Subcutaneous abdominal adipose tissue (tissue), 5 donors: ENCODE measurements around the gene TMEM9B.
"Not testable (repeated sequence)": the region's sequence is repeated elsewhere in the genome, so short reads cannot be mapped to it uniquely, and the experiment has no call there.

ENCODE experiments used
- H3K27ac ChIP-seq: one replicate; pipeline ENCODE4 v1.7.0; 2013; ENCODE audit warnings: low read depth, mild to moderate bottlenecking, inconsistent platforms, low read length, moderate library complexity
- H3K27me3 ChIP-seq, 5 donors: one replicate each; pipeline ENCODE4 v1.7.0; 2013; ENCODE audit warnings: low read length in 5 of 5, inconsistent platforms in 1 of 5; ENCODE audit not compliant: control insufficient read depth in 5 of 5, insufficient read depth in 4 of 5
- H3K36me3 ChIP-seq, 5 donors: one replicate each; pipeline ENCODE4 v1.7.0; 2013; ENCODE audit warnings: low read length in 5 of 5; ENCODE audit not compliant: control insufficient read depth in 5 of 5, insufficient read depth in 5 of 5
- H3K4me1 ChIP-seq, 5 donors: one replicate each; pipeline ENCODE4 v1.7.0; 2013; ENCODE audit warnings: low read length in 5 of 5, mild to moderate bottlenecking in 3 of 5, moderate library complexity in 1 of 5; ENCODE audit not compliant: control insufficient read depth in 5 of 5, insufficient read depth in 5 of 5
- H3K4me3 ChIP-seq, 5 donors: one replicate each; pipeline ENCODE4 v1.7.0; 2013; ENCODE audit warnings: low read length in 5 of 5, low read depth in 1 of 5
- H3K9ac ChIP-seq, 5 donors: one replicate each; pipeline ENCODE4 v1.7.0; 2013; ENCODE audit warnings: low read length in 5 of 5, mild to moderate bottlenecking in 4 of 5, moderate library complexity in 3 of 5
- H3K9me3 ChIP-seq, 5 donors: one replicate each; pipeline ENCODE4 v1.7.0; 2013; ENCODE audit warnings: low read length in 5 of 5; ENCODE audit not compliant: control insufficient read depth in 5 of 5
- donor health status: healthy.
- donor health status: healthy.
- donor health status: healthy.
- donor health status: healthy.
- donor health status: healthy.

Gene TMEM9B

GRCh38 chr11:9001736-9002135 is 37.5 kb upstream of the TMEM9B start:
- H3K9me3 ChIP-seq, result no peaks in the 10 kb centered on the region
- no peak overlapping the region for H3K27ac ChIP-seq
- peaks cover 0 to 19% (median 18%) of the 10 kb centered on the region in 5 donors for H3K4me1 ChIP-seq
- peaks cover 3 to 10% (median 7%) of the 10 kb centered on the region in 5 donors for H3K27me3 ChIP-seq
- H3K4me3 ChIP-seq, result no peak overlapping the region
- no peak overlapping the region for H3K9ac ChIP-seq
- H3K36me3 ChIP-seq, result no peaks in the 10 kb centered on the region

GRCh38 chr11:8998017-8998416 is 33.8 kb upstream of the TMEM9B start:
- H3K27ac ChIP-seq, result no peak overlapping the region
- peaks cover 0 to 4% (median 3%) of the 10 kb centered on the region in 5 donors for H3K4me1 ChIP-seq
- H3K9ac ChIP-seq, result no peak overlapping the region
- no peaks in the 10 kb centered on the region for H3K9me3 ChIP-seq
- H3K27me3 ChIP-seq, result peaks cover 3 to 8% (median 6%) of the 10 kb centered on the region in 5 donors
- no peaks in the 10 kb centered on the region for H3K36me3 ChIP-seq
- H3K4me3 ChIP-seq, result no peak overlapping the region

- no peak overlapping the region for H3K9ac ChIP-seq
- H3K4me3 ChIP-seq, result no peak overlapping the region
- H3K27me3 ChIP-seq, result peaks cover 3 to 5% (median 3%) of the 10 kb centered on the region in 5 donors
- H3K4me1 ChIP-seq, result no peaks in the 10 kb centered on the region
- H3K36me3 ChIP-seq, result no peaks in the 10 kb centered on the region
- no peaks in the 10 kb centered on the region for H3K9me3 ChIP-seq
- H3K27ac ChIP-seq, result no peak overlapping the region
Measured at GRCh38 chr11:8997451-8997850, 33.2 kb upstream of the TMEM9B start.

GRCh38 chr11:8989453-8989852 is 25.2 kb upstream of the TMEM9B start:
- H3K27ac ChIP-seq, result no peak overlapping the region
- no peaks in the 10 kb centered on the region for H3K27me3 ChIP-seq

GRCh38 chr11:8988329-8989234 is 24.3 kb upstream of the TMEM9B start:
- Histone ChIP-seq H3K9ac (no peak overlapping the region), H3K36me3 (no peaks in the 10 kb centered on the region), H3K27ac (no peak overlapping the region)

More at GRCh38 chr11:8989453-8989852, 25.2 kb upstream of the TMEM9B start:
- no peaks in the 10 kb centered on the region for H3K36me3 ChIP-seq
- no peak overlapping the region for H3K9ac ChIP-seq
- H3K9me3 ChIP-seq, result no peaks in the 10 kb centered on the region
- no peaks in the 10 kb centered on the region for H3K4me1 ChIP-seq
- no peak overlapping the region for H3K4me3 ChIP-seq

GRCh38 chr11:8987446-8987845 is 23.2 kb upstream of the TMEM9B start:
- Histone ChIP-seq H3K4me3 (no peak overlapping the region), H3K27ac (no peak overlapping the region), H3K27me3 (no peaks in the 10 kb centered on the region), H3K36me3 (no peaks in the 10 kb centered on the region), H3K4me1 (no peaks in the 10 kb centered on the region), H3K9me3 (no peaks in the 10 kb centered on the region), H3K9ac (no peak overlapping the region)

More at GRCh38 chr11:8988329-8989234, 24.3 kb upstream of the TMEM9B start:
- Histone ChIP-seq H3K27me3 (no peaks in the 10 kb centered on the region), H3K9me3 (no peaks in the 10 kb centered on the region), H3K4me1 (no peaks in the 10 kb centered on the region), H3K4me3 (no peak overlapping the region)

- not testable (repeated sequence) for H3K36me3 ChIP-seq, H3K27ac ChIP-seq, H3K4me3 ChIP-seq, H3K4me1 ChIP-seq, H3K9me3 ChIP-seq, H3K27me3 ChIP-seq, H3K9ac ChIP-seq
Measured at GRCh38 chr11:8986772-8987171, 22.5 kb upstream of the TMEM9B start.

GRCh38 chr11:8985462-8985861 is 21.2 kb upstream of the TMEM9B start:
- Histone ChIP-seq H3K4me1 (no peaks in the 10 kb centered on the region), H3K4me3 (no peak overlapping the region), H3K9ac (no peak overlapping the region), H3K27ac (no peak overlapping the region), H3K27me3 (no peaks in the 10 kb centered on the region), H3K9me3 (no peaks in the 10 kb centered on the region), H3K36me3 (no peaks in the 10 kb centered on the region)

- H3K4me1 ChIP-seq, result no peaks in the 10 kb centered on the region
- no peaks in the 10 kb centered on the region for H3K27me3 ChIP-seq
- H3K9me3 ChIP-seq, result no peaks in the 10 kb centered on the region
- H3K9ac ChIP-seq, result no peak overlapping the region
- H3K36me3 ChIP-seq, result no peaks in the 10 kb centered on the region
- no peak overlapping the region for H3K27ac ChIP-seq
- no peak overlapping the region for H3K4me3 ChIP-seq
Measured at GRCh38 chr11:8983552-8983951, 19.3 kb upstream of the TMEM9B start.

GRCh38 chr11:8980485-8980884 is 16.2 kb upstream of the TMEM9B start:
- no peak overlapping the region for H3K9ac ChIP-seq
- H3K4me1 ChIP-seq, result no peaks in the 10 kb centered on the region
- H3K27ac ChIP-seq, result no peak overlapping the region
- no peaks in the 10 kb centered on the region for H3K27me3 ChIP-seq
- no peaks in the 10 kb centered on the region for H3K36me3 ChIP-seq
- no peak overlapping the region for H3K4me3 ChIP-seq
- no peaks in the 10 kb centered on the region for H3K9me3 ChIP-seq
